Uterus (tissue), 2 donors: ENCODE measurements around the gene MRPS22.

Experiments
- POLR2A ChIP-seq, 2 donors: fragments of 450-650 bp; IDR thresholded peaks; one replicate each; pipeline ENCODE4 v1.6.1; 2016; ENCODE audit warnings: antibody characterized with exemption in 2 of 2, mild to moderate bottlenecking in 1 of 2, moderate library complexity in 1 of 2
- TF ChIP-seq, protein P1 (sequence below), 4 experiments: fragments of 200-600 bp in 2 of 4; fragments of 450-650 bp in 2 of 4; sonication (generic) in 2 of 4; IDR thresholded peaks; one replicate each; pipeline ENCODE4 v1.5.1; 2016 to 2019; ENCODE audit warnings: antibody characterized with exemption in 4 of 4, mild to moderate bottlenecking in 2 of 4, moderate library complexity in 1 of 4

DNA sequence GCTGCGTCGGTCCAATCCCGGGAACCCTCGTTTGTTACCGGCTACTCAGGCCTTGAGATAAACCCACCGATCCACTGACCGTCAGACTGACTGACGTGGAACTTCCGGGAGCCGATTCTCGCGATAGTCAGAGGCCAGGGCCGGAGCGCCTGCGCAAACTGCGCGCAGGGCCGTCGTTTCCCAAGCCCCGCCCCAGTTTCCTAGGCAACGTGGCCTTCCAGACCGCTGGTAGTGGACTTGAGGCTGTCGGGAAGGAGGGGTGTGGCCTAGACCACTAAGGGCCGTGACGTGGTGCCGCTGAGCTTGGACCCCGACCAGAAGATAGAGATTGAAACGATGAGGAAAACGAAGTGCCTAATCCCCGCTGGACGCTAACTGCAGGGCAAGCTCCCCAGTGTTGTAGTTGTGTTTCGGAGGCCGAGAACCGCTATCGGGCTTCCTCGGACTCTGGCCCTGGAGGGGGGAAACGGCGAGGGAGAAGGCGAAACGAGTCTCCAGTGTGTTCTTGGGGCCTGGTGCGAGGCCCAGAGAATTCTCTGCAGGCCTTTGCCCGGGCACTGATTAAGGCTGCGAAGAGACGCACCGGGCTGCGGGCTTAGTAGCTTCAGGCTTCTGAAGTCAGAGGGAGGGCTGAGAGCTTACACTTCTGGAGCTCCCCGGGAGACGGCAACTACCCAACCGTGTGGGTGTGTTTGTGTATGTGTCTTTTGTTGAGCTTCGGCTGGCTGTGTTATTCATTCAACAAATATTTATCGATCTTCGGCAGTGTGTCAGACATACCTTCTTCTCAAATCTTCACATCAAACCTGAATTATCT, 45.9 kb downstream of the MRPS22 start, which contains the start of gene COPB2:
- peak; percentile 65 to 87 for TF ChIP-seq POLR2A (IDR thresholded peaks at IDR 0.05)
- TF ChIP-seq, protein P1, sequence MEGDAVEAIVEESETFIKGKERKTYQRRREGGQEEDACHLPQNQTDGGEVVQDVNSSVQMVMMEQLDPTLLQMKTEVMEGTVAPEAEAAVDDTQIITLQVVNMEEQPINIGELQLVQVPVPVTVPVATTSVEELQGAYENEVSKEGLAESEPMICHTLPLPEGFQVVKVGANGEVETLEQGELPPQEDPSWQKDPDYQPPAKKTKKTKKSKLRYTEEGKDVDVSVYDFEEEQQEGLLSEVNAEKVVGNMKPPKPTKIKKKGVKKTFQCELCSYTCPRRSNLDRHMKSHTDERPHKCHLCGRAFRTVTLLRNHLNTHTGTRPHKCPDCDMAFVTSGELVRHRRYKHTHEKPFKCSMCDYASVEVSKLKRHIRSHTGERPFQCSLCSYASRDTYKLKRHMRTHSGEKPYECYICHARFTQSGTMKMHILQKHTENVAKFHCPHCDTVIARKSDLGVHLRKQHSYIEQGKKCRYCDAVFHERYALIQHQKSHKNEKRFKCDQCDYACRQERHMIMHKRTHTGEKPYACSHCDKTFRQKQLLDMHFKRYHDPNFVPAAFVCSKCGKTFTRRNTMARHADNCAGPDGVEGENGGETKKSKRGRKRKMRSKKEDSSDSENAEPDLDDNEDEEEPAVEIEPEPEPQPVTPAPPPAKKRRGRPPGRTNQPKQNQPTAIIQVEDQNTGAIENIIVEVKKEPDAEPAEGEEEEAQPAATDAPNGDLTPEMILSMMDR (IDR thresholded peaks at IDR 0.05): peak in 2 of 4 experiments; percentile 14 to 15
